Astrocyte of the hippocampus (primary cell): ENCODE measurements around the gene CSGALNACT2.
A peak's percentile ranks its signal among the peaks of the same experiment; 100 is the strongest.
"Not testable (repeated sequence)": the region's sequence is repeated elsewhere in the genome, so short reads cannot be mapped to it uniquely, and the experiment has no call there.

ENCODE experiments used
- DNase-seq: peaks from one replicate; pipeline ENCODE4 v3.0.0; 2011; ENCODE audit warnings: low read depth, low spot score

Gene CSGALNACT2

GRCh38 chr10:43177595-43177994, 39.4 kb downstream of the CSGALNACT2 start:
- DNase-seq, result no peak

- DNase-seq, result no peak
Measured at GRCh38 chr10:43181146-43181545, 42.9 kb downstream of the CSGALNACT2 start.

GRCh38 chr10:43183764-43184163, 45.5 kb downstream of the CSGALNACT2 start:
- DNase-seq, result not testable (repeated sequence)

- no peak for DNase-seq
Measured at GRCh38 chr10:43186150-43186549, 47.9 kb downstream of the CSGALNACT2 start.

- DNase-seq, result no peak
Measured at GRCh38 chr10:43187213-43187612, 49.0 kb downstream of the CSGALNACT2 start.

GRCh38 chr10:43188702-43189101, 50.5 kb downstream of the CSGALNACT2 start:
- no peak for DNase-seq

- no peak for DNase-seq
Measured at GRCh38 chr10:43190289-43190688, 52.0 kb downstream of the CSGALNACT2 start.

- DNase-seq, result peak; percentile 50
Measured at GRCh38 chr10:43190775-43191174, 52.5 kb downstream of the CSGALNACT2 start.

- no peak for DNase-seq
Measured at GRCh38 chr10:43192884-43193283, 54.6 kb downstream of the CSGALNACT2 start.

GRCh38 chr10:43193496-43194080, 55.3 kb downstream of the CSGALNACT2 start:
- DNase-seq, result no peak

- no peak for DNase-seq
Measured at GRCh38 chr10:43194266-43194665, 56.0 kb downstream of the CSGALNACT2 start.

GRCh38 chr10:43194859-43195258, 56.6 kb downstream of the CSGALNACT2 start:
- no peak for DNase-seq

- no peak for DNase-seq
Measured at GRCh38 chr10:43195557-43195956, 57.3 kb downstream of the CSGALNACT2 start.

GRCh38 chr10:43196131-43196980, 58.1 kb downstream of the CSGALNACT2 start:
- DNase-seq, result no peak

- no peak for DNase-seq
Measured at GRCh38 chr10:43196981-43197833, 59.0 kb downstream of the CSGALNACT2 start.

- DNase-seq, result no peak
Measured at GRCh38 chr10:43197834-43198681, 59.8 kb downstream of the CSGALNACT2 start.

GRCh38 chr10:43198682-43199005, 60.4 kb downstream of the CSGALNACT2 start:
- DNase-seq, result no peak

- DNase-seq, result no peak
Measured at GRCh38 chr10:43199088-43199683, 60.9 kb downstream of the CSGALNACT2 start.

GRCh38 chr10:43199684-43200537, 61.7 kb downstream of the CSGALNACT2 start:
- DNase-seq, result no peak
